ENCODE measurements around the gene OGFOD2. TPM values are rescaled to one million over a fixed set of nuclear protein-coding genes. Genes with fewer than 3 reads are reported as not detected.

Gene OGFOD2
- total and polyA plus RNA-seq, 2 of the 13 experiments (the other 11 are each of a cell fraction or from before 2014, with no cell fraction given) = 13.2 to 14.6 TPM

- no TSS peak for BruUV-seq (replicated peaks)
- in situ Hi-C loops (cut with HindIII; ENCODE audit: extremely low pct_ligation_motif_present, low pct_unique_long_range_greater_than_20kb) (no loop called here), intact Hi-C loops (cut with micrococcal nuclease; ENCODE audit: unreplicated experiment) (loop anchor here (5.0 kb wide), 1 partner anchor 103 kb away; no protein-coding TSS in a partner anchor)
- DNase-seq (ENCODE audit: low spot score) = peak; percentile 96
- CTCF ChIA-PET (ENCODE audit: low intra/inter-chr PET ratio, low total read pairs) = no interaction called here
- H3K9ac ChIP-seq (ENCODE audit: insufficient read depth, low read depth, low read length) = peak overlapping the region; percentile 93
- H3K79me2 ChIP-seq (ENCODE audit: insufficient read depth, low read length) = peaks cover 26% of the 10 kb centered on the region
- 0% methylated on average over 2 of the region's 32 CpGs for WGBS (ENCODE audit: low lambda C conversion rate)
- H3K4me3 ChIP-seq (replicated peaks in 1 of 3; ENCODE audit: insufficient read depth in 1 of 3, low read depth in 2 of 3, low read length in 3 of 3) = peak overlapping the region; percentile 83 to 95 (median 90)
- peak; percentile 86 for ATAC-seq
- peaks cover 38% of the 10 kb centered on the region for H3K4me1 ChIP-seq (ENCODE audit: insufficient read depth, low read length)
- H3K27ac ChIP-seq (ENCODE audit: extremely low read length, insufficient read depth, low read length) = peak overlapping the region; percentile 92
- peak overlapping the region; percentile 12 for H2AFZ ChIP-seq (ENCODE audit: low read length)
- FAIRE-seq = peak; percentile 85
- H3K36me3 ChIP-seq (replicated peaks in 1 of 2; ENCODE audit: control insufficient read depth in 1 of 2, insufficient read depth in 2 of 2, low read length in 2 of 2) = peaks cover 0 to 11% of the 10 kb centered on the region in 2 experiments; a peak in 4 of 5 replicates
- no peaks in the 10 kb centered on the region for H4K20me1 ChIP-seq (ENCODE audit: insufficient read depth, low read length)
- H3K4me2 ChIP-seq (ENCODE audit: low read depth, low read length) = peak overlapping the region; percentile 89
- POLR2A ChIA-PET = interaction anchor here (0.7 to 3.7 kb wide), 7 partner anchors 9 to 258 kb away, joined by 3 to 49 read pairs (median 6); partner anchors contain the start of genes ABCB9, HIP1R, MPHOSPH9 and MTRFR
- no peaks in the 10 kb centered on the region for H3K9me3 ChIP-seq (ENCODE audit: low read length)
- no peaks in the 10 kb centered on the region; a peak in 1 of 5 replicates for H3K27me3 ChIP-seq (ENCODE audit: control insufficient read depth in 1 of 2, insufficient read depth in 2 of 2, low read length in 2 of 2)
- peak; percentile 9; the same call in 1 of the 2 replicates for TF ChIP-seq ZNF12 (CRISPR knock-in tag; IDR thresholded peaks at IDR 0.05)
- no peak; the same call in 1 of the 2 replicates for TF ChIP-seq ZBTB20 (CRISPR knock-in tag; IDR thresholded peaks at IDR 0.05; ENCODE audit: borderline replicate concordance, low read depth)
- no peak for TF ChIP-seq ZNF7 (CRISPR knock-in tag; IDR thresholded peaks at IDR 0.05)
- TF ChIP-seq KLF6 (CRISPR knock-in tag; IDR thresholded peaks at IDR 0.05) = peak; percentile 60; the same call in 1 of the 2 replicates
- TF ChIP-seq LBX2 (CRISPR knock-in tag; IDR thresholded peaks at IDR 0.05; ENCODE audit: borderline replicate concordance) = no peak
- TF ChIP-seq ZNF317 (CRISPR knock-in tag; IDR thresholded peaks at IDR 0.05) = 0 out of 2 replicates have a peak, but pooled peaks have one; percentile 15
- peak; percentile 94 for TF ChIP-seq DRAP1 (CRISPR knock-in tag; IDR thresholded peaks at IDR 0.05)
- no peak for TF ChIP-seq GRHL1 (CRISPR knock-in tag; conservative IDR thresholded peaks at IDR 0.05)
- TF ChIP-seq ZNF749 (CRISPR knock-in tag; IDR thresholded peaks at IDR 0.05; ENCODE audit: borderline replicate concordance) = no peak
- TF ChIP-seq PITX1 (CRISPR knock-in tag; IDR thresholded peaks at IDR 0.05) = peak; percentile 53; the same call in 1 of the 2 replicates
- TF ChIP-seq ZNF740 (CRISPR knock-in tag; IDR thresholded peaks at IDR 0.05) = no peak
- TF ChIP-seq PBX3 (CRISPR knock-in tag; IDR thresholded peaks at IDR 0.05; ENCODE audit: borderline replicate concordance) = no peak
- no peak for TF ChIP-seq ZNF710 (CRISPR knock-in tag; IDR thresholded peaks at IDR 0.05; ENCODE audit: borderline replicate concordance)
- TF ChIP-seq ZNF674 (CRISPR knock-in tag; IDR thresholded peaks at IDR 0.05; ENCODE audit: low read depth) = no peak
- peak; percentile 58; the same call in 1 of the 2 replicates for TF ChIP-seq ZNF580 (CRISPR knock-in tag; IDR thresholded peaks at IDR 0.05; ENCODE audit: borderline replicate concordance, low read depth)
These were observed 661 bp upstream of the OGFOD2 start for GRCh38 chr12:122974274-122974891.

All from HepG2 (cell line).